Neural progenitor cell (in vitro differentiated cells): ENCODE results near the gene HP.

ENCODE experiments used
- EZH2 ChIP-seq: fragments of 200-600 bp; sonication (generic); IDR thresholded peaks from 2 replicates; pipeline ENCODE4 v1.6.1; 2017; ENCODE audit warnings: antibody characterized with exemption, mild to moderate bottlenecking, moderate library complexity
- TF ChIP-seq, protein P1 (sequence below): fragments of 200-600 bp; sonication (generic); IDR thresholded peaks from 2 replicates; pipeline ENCODE4 v1.5.1; 2017; ENCODE audit warnings: antibody characterized with exemption, mild to moderate bottlenecking

DNA sequence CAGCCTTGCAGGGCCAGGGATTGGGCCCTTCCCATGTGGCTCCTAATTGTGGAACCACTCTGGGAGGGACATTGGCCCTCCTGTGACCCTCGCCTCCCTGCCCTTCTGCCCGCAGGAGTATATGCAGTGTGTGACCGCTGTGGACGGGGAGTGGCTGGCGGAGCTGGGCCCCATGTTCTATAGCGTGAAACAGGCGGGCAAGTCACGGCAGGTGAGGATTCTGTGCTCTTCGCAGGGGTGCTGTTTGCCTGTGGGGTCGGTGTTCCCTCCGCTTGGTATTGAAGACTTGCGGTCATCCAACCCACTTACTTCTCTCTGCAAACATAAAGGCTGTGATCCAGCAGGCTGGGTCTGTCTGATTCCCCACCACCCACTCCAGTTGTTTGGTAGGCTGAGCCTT is 55.0 kb downstream of the HP start:
- TF ChIP-seq, protein P1, sequence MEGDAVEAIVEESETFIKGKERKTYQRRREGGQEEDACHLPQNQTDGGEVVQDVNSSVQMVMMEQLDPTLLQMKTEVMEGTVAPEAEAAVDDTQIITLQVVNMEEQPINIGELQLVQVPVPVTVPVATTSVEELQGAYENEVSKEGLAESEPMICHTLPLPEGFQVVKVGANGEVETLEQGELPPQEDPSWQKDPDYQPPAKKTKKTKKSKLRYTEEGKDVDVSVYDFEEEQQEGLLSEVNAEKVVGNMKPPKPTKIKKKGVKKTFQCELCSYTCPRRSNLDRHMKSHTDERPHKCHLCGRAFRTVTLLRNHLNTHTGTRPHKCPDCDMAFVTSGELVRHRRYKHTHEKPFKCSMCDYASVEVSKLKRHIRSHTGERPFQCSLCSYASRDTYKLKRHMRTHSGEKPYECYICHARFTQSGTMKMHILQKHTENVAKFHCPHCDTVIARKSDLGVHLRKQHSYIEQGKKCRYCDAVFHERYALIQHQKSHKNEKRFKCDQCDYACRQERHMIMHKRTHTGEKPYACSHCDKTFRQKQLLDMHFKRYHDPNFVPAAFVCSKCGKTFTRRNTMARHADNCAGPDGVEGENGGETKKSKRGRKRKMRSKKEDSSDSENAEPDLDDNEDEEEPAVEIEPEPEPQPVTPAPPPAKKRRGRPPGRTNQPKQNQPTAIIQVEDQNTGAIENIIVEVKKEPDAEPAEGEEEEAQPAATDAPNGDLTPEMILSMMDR: no peak
- TF ChIP-seq EZH2: no peak
